ENCODE data around the gene RPS10. TPM values are rescaled to one million over a fixed set of nuclear protein-coding genes. Genes with fewer than 3 reads are reported as not detected.

RPS10 gene
- total and polyA plus RNA-seq, 2 of the 8 experiments (the other 6 are each of a cell fraction or from before 2014, with no cell fraction given): 2,408 to 11,142 TPM

DNA sequence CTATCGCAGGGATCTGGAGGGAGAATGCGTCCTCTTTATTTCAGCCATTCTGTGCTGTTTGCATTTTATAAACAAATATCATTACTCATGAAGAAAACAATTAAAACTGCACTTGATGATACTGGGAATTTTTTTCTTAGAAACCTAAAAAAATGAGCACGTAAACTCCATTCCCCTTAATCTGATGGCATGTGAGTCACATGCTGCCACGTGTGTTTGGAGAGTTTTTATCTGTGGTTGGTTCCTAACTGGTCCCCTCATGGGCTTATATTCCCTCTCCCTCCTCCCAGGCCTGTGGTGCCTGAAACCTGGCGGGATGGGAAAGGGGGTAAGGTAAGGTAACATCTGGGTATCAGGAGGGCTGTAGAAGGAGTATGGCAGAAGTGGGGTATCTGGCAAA, 46.6 kb upstream of the RPS10 start:
- WGBS, 2 experiments (ENCODE audit: extremely low coverage in 1 of 2, insufficient coverage in 1 of 2, insufficient read length in 1 of 2, insufficient replicate concordance in 2 of 2, low coverage in 1 of 2, low lambda C conversion rate in 2 of 2, missing lambda C conversion rate in 1 of 2): 90% methylated on average over 5 of the region's 5 CpGs; no CpG with 5 or more reads in 1 of the 2 experiments
- H3K56ac ChIP-seq (replicated peaks; ENCODE audit: insufficient read length, low read depth, low read length): no peak overlapping the region
- no peak overlapping the region for H2BK12ac ChIP-seq (ENCODE audit: low read depth, low read length)
- no peak for TF ChIP-seq GTF2F1 (IDR thresholded peaks at IDR 0.05; ENCODE audit: borderline replicate concordance, low read depth, low read length)
- TF ChIP-seq SP4 (IDR thresholded peaks at IDR 0.05; ENCODE audit: low read length): no peak
- TF ChIP-seq POLR2AphosphoS5 (IDR thresholded peaks at IDR 0.05; ENCODE audit: low read depth, low read length): no peak
- no peak for TF ChIP-seq POU5F1 (IDR thresholded peaks at IDR 0.05; ENCODE audit: low read depth, low read length)
- no peak overlapping the region for H2BK15ac ChIP-seq (ENCODE audit: low read length)
- H3K36me3 ChIP-seq (ENCODE audit: control insufficient read depth in 2 of 4, insufficient read depth in 4 of 4, low read length in 3 of 4): no peaks in the 10 kb centered on the region
- DNase-seq (ENCODE audit: low read depth in 1 of 2, low spot score in 2 of 2) (no peak), FAIRE-seq (no peak)
- H2AK5ac ChIP-seq (ENCODE audit: low read depth, low read length): no peak overlapping the region
- H3K9ac ChIP-seq (replicated peaks in 1 of 4; ENCODE audit: extremely low read depth in 1 of 4, low read depth in 3 of 4, low read length in 3 of 4): no peak overlapping the region
- peaks cover 4% of the 10 kb centered on the region; the same call in 1 of the 2 replicates for H3K79me1 ChIP-seq (ENCODE audit: low read depth, low read length)
- H3K27ac ChIP-seq (ENCODE audit: low read depth, low read length): no peak overlapping the region
- H2BK20ac ChIP-seq (ENCODE audit: low read length): no peak overlapping the region
- H4K20me1 ChIP-seq (replicated peaks in 1 of 2; ENCODE audit: control insufficient read depth in 1 of 2, insufficient read depth in 2 of 2, low read length in 2 of 2): no peaks in the 10 kb centered on the region
- H2BK120ac ChIP-seq (replicated peaks; ENCODE audit: low read depth, low read length): no peak overlapping the region
- no peak overlapping the region for H3K18ac ChIP-seq (ENCODE audit: extremely low read depth, low read length)
- peaks cover 0 to 17% (median 5%) of the 10 kb centered on the region in 4 experiments; a peak in 4 of 7 replicates for H3K4me1 ChIP-seq (replicated peaks in 1 of 4; ENCODE audit: control insufficient read depth in 3 of 4, insufficient read depth in 4 of 4, low read length in 3 of 4)
- no peak overlapping the region for H3K23ac ChIP-seq (ENCODE audit: insufficient read length)
- H3K9me3 ChIP-seq (ENCODE audit: insufficient read depth in 2 of 2, low read depth in 1 of 2, low read length in 1 of 2): no peaks in the 10 kb centered on the region; a peak in 1 of 4 replicates
- no peak overlapping the region for H2AFZ ChIP-seq (ENCODE audit: low read length)
- no peaks in the 10 kb centered on the region for H3K27me3 ChIP-seq (replicated peaks in 1 of 4; ENCODE audit: control insufficient read depth in 3 of 4, extremely low read depth in 1 of 4, insufficient read depth in 3 of 4, low read length in 3 of 4)
- H4K8ac ChIP-seq (ENCODE audit: extremely low read depth, insufficient read depth, low read length): no peak overlapping the region
- ChIA-PET CTCF (ENCODE audit: partially characterized antibody) (interaction anchor here (1.1 to 1.2 kb wide), 2 partner anchors 13 to 21 kb away, joined by 4 read pairs; no protein-coding TSS in a partner anchor), POLR2A (ENCODE audit: partially characterized antibody) (no interaction called here)
- H3K79me2 ChIP-seq (ENCODE audit: control insufficient read depth in 1 of 2, insufficient read depth in 2 of 2, low read length in 2 of 2): no peaks in the 10 kb centered on the region
- H3K4me2 ChIP-seq (ENCODE audit: insufficient read depth in 1 of 2, low read depth in 2 of 2, low read length in 2 of 2): no peak overlapping the region
- no peaks in the 10 kb centered on the region for H3K23me2 ChIP-seq (ENCODE audit: low read depth, low read length)
- H2BK5ac ChIP-seq (ENCODE audit: low read depth, low read length): no peak overlapping the region
- no peak overlapping the region for H3K14ac ChIP-seq (ENCODE audit: insufficient read length)
- H3K4ac ChIP-seq (replicated peaks; ENCODE audit: insufficient read length, low read depth, low read length): no peak overlapping the region
- H4K5ac ChIP-seq (ENCODE audit: insufficient read length, low read depth, low read length): no peak overlapping the region
- H3K4me3 ChIP-seq (ENCODE audit: extremely low read depth in 1 of 4, insufficient read depth in 2 of 4, low read depth in 3 of 4, low read length in 4 of 4): no peak overlapping the region
- H4K91ac ChIP-seq (replicated peaks; ENCODE audit: insufficient read length, low read length): no peak overlapping the region
